Measurements from ENCODE around the gene KRT71.

GRCh38 chr12:52564582-52564981, 11.6 kb upstream of the KRT71 start:
- TF ChIP-seq CTCF (IDR thresholded peaks at IDR 0.05) (no peak), POLR2A (IDR thresholded peaks at IDR 0.05) (no peak), EP300 (IDR thresholded peaks at IDR 0.05) (no peak), POLR2AphosphoS5 (IDR thresholded peaks at IDR 0.05) (no peak)
